ENCODE data around the gene PLEKHA8. TPM values are rescaled to one million over a fixed set of nuclear protein-coding genes. Genes with fewer than 3 reads are reported as not detected.

The PLEKHA8 gene
- total RNA-seq, 1 experiment from 2014 or later, result 38.1 TPM

- no peak for TF ChIP-seq ZSCAN18 (CRISPR knock-in tag; IDR thresholded peaks at IDR 0.05)
- TF ChIP-seq AR (CRISPR knock-in tag; IDR thresholded peaks at IDR 0.05), result no peak
- TF ChIP-seq E2F1 (CRISPR knock-in tag; IDR thresholded peaks at IDR 0.05), result no peak
- TF ChIP-seq ZNF425 (CRISPR knock-in tag; conservative IDR thresholded peaks at IDR 0.05), result no peak
- no peak for TF ChIP-seq NFYB (CRISPR knock-in tag; conservative IDR thresholded peaks at IDR 0.05; ENCODE audit: low read depth)
- TF ChIP-seq FOXK1 (CRISPR knock-in tag; IDR thresholded peaks at IDR 0.05), result no peak
- no peak for TF ChIP-seq STAT6 (CRISPR knock-in tag; conservative IDR thresholded peaks at IDR 0.05; ENCODE audit: low read depth)
- TF ChIP-seq ZBTB43 (CRISPR knock-in tag; IDR thresholded peaks at IDR 0.05), result no peak
- no peak for TF ChIP-seq ZNF219 (CRISPR knock-in tag; IDR thresholded peaks at IDR 0.05; ENCODE audit: borderline replicate concordance)
- no peak for TF ChIP-seq MAX (CRISPR knock-in tag; IDR thresholded peaks at IDR 0.05)
Measured at GRCh38 chr7:30164567-30164966, 136.4 kb downstream of the PLEKHA8 start (continued).

GRCh38 chr7:30165590-30165989 lies 137.4 kb downstream of the PLEKHA8 start:
- Mint-ChIP-seq H3K27me3 (ENCODE audit: low read depth) (peaks cover 18% of the 10 kb centered on the region), H3K4me3 (no peak overlapping the region), H3K4me1 (peaks cover 69% of the 10 kb centered on the region), H3K27ac (no peak overlapping the region), H3K36me3 (no peaks in the 10 kb centered on the region), H3K9me3 (no peaks in the 10 kb centered on the region)
- ATAC-seq (no peak), DNase-seq (ENCODE audit: low spot score) (no peak)
- TF ChIP-seq E2F5 (CRISPR knock-in tag; IDR thresholded peaks at IDR 0.05), result no peak
- TF ChIP-seq PREB (CRISPR knock-in tag; IDR thresholded peaks at IDR 0.05; ENCODE audit: borderline replicate concordance), result no peak
- no peak for TF ChIP-seq ZNF138 (CRISPR knock-in tag; conservative IDR thresholded peaks at IDR 0.05)
- no peak for TF ChIP-seq CREM (CRISPR knock-in tag; IDR thresholded peaks at IDR 0.05)
- TF ChIP-seq CBFB (CRISPR knock-in tag; IDR thresholded peaks at IDR 0.05; ENCODE audit: low read depth), result no peak
- CTCF ChIA-PET, result interaction anchor here (1.1 kb wide), 1 partner anchor 111 kb away, joined by 3 read pairs; no protein-coding TSS in a partner anchor
- POLR2A ChIA-PET, result no interaction called here
